Tibial nerve (tissue), 4 donors: ENCODE data around the gene ZNF385C. TPM values are rescaled to one million over a fixed set of nuclear protein-coding genes. Genes with fewer than 3 reads are reported as not detected.
A peak's percentile ranks its signal among the peaks of the same experiment; 100 is the strongest.

Source experiments
- DNase-seq, 2 donors: peaks; one replicate each; pipeline ENCODE4 v3.0.0-alpha.2; 2019; ENCODE audit warnings: low spot score in 2 of 2
- H3K27ac ChIP-seq, 4 donors: fragments of 200-600 bp; sonication (generic) in 3 of 4; one replicate each; pipeline ENCODE4 v1.5.1; 2017 to 2019; ENCODE audit warnings: mild to moderate bottlenecking in 1 of 4
- H3K27me3 ChIP-seq, 2 donors: fragments of 200-600 bp; sonication (generic) in 1 of 2; one replicate each; pipeline versions ENCODE4 v1.5.1 to v1.6.0; 2017 to 2019
- H3K36me3 ChIP-seq, 3 donors: fragments of 200-600 bp; sonication (generic); one replicate each; pipeline ENCODE4 v1.5.1; 2018 to 2019
- H3K4me1 ChIP-seq, 4 donors: fragments of 200-600 bp; sonication (generic) in 3 of 4; one replicate each; pipeline ENCODE4 v1.5.1; 2017 to 2019
- H3K4me3 ChIP-seq, 4 donors: fragments of 200-600 bp; sonication (generic) in 3 of 4; one replicate each; pipeline ENCODE4 v1.5.1; 2017 to 2019; ENCODE audit warnings: mild to moderate bottlenecking in 1 of 4, moderate library complexity in 1 of 4
- H3K9me3 ChIP-seq, 4 donors: fragments of 200-600 bp; sonication (generic) in 3 of 4; one replicate each; pipeline ENCODE4 v1.5.1; 2017 to 2019
- EP300 ChIP-seq, 2 donors: sonication (generic); formaldehyde crosslinking; IDR thresholded peaks; one replicate each; pipeline ENCODE4 v1.6.1; 2017; ENCODE audit warnings: antibody characterized with exemption in 2 of 2, mild to moderate bottlenecking in 1 of 2
- POLR2A ChIP-seq, 2 donors: fragments of 450-650 bp; IDR thresholded peaks; one replicate each; pipeline ENCODE4 v1.6.1; 2017; ENCODE audit warnings: antibody characterized with exemption in 2 of 2, mild to moderate bottlenecking in 2 of 2, moderate library complexity in 2 of 2
- WGBS, 2 donors: methylation state at CpG; one replicate each; pipeline ENCODE4 v1.1.5; 2018; 5-methylcytosine and 5-hydroxymethylcytosine counted together
- total RNA-seq, 4 donors: library from RNA; depleted of rRNA; stranded (reverse); fragments of >200 nt; gene quantifications; one replicate each; pipeline ENCODE4 v1.1.0, GENCODE V29; 2016
- TF ChIP-seq, protein P1 (sequence below), 5 experiments: fragments of 200-600 bp in 3 of 5; fragments of 450-650 bp in 2 of 5; sonication (generic) in 3 of 5; IDR thresholded peaks; one replicate each; pipeline ENCODE4 v1.5.1; 2016 to 2019; ENCODE audit warnings: antibody characterized with exemption in 5 of 5, mild to moderate bottlenecking in 3 of 5, moderate library complexity in 2 of 5

Gene ZNF385C
- total RNA-seq, 4 donors from 2014 or later = 0.20 to 1.5 TPM; not detected in 2

DNA sequence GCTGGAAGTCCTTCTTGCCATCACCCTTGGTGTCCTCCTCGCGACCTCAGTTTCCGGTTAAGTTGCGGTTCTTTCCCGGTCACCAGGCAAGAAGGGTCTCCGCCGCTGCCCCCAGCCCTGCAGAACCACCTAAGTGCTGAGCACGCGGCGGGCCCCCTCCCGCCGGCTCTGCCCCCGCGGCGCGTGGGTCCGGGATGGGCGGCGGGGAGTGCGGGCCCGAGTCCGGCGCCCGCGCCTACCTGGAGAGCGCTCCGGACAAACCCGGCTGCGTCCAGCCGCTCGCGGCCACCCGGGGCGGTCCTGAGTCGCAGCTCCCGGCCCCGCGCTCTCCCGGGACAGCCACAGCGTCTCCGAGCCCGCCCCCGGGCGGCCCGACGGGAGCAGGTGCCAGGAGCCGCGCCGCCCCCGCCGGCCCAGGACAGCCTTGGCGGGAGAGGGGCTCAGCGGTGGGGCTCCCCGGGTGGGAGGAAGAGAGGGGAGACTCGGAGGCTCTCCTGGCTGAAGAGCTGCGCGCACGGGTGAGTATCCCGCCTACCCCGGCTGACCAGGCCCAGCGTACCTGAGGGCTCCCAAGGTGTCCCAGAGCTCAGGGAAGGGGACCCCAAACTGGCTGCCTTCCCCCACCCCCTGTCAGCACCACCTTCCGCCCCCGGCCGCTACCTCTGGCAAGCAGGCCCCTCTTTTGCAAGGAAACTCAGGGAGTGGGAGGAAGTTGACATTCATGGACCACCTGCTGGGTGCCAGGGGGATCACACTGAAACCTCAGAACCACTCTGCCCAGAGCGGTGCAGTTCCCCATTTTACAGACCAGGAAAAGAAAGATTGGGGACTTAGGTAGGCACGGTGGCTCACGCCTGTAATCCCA lies 25.7 kb downstream of the ZNF385C start:
- Histone ChIP-seq H3K27ac (no peak overlapping the region), H3K36me3 (no peaks in the 10 kb centered on the region), H3K4me1 (peaks cover 0 to 13% (median 5%) of the 10 kb centered on the region in 4 donors), H3K4me3 (peak overlapping the region in 2 of 4 donors; percentile 13 to 43), H3K9me3 (no peaks in the 10 kb centered on the region), H3K27me3 (peaks cover 0 to 37% of the 10 kb centered on the region in 2 donors)
- 10 to 13% methylated on average over 28 to 44 of the region's 67 CpGs for WGBS, 2 donors
- TF ChIP-seq EP300 (IDR thresholded peaks at IDR 0.05) = no peak
- TF ChIP-seq, protein P1, sequence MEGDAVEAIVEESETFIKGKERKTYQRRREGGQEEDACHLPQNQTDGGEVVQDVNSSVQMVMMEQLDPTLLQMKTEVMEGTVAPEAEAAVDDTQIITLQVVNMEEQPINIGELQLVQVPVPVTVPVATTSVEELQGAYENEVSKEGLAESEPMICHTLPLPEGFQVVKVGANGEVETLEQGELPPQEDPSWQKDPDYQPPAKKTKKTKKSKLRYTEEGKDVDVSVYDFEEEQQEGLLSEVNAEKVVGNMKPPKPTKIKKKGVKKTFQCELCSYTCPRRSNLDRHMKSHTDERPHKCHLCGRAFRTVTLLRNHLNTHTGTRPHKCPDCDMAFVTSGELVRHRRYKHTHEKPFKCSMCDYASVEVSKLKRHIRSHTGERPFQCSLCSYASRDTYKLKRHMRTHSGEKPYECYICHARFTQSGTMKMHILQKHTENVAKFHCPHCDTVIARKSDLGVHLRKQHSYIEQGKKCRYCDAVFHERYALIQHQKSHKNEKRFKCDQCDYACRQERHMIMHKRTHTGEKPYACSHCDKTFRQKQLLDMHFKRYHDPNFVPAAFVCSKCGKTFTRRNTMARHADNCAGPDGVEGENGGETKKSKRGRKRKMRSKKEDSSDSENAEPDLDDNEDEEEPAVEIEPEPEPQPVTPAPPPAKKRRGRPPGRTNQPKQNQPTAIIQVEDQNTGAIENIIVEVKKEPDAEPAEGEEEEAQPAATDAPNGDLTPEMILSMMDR (IDR thresholded peaks at IDR 0.05) = peak in 1 of 5 experiments; percentile 20
- DNase-seq = no peak

- Histone ChIP-seq H3K27me3 (peaks cover 0 to 37% of the 10 kb centered on the region in 2 donors), H3K4me1 (peaks cover 0 to 13% (median 5%) of the 10 kb centered on the region in 4 donors), H3K4me3 (peak overlapping the region in 1 of 4 donors; percentile 43), H3K9me3 (no peaks in the 10 kb centered on the region), H3K27ac (no peak overlapping the region), H3K36me3 (no peaks in the 10 kb centered on the region)
- 15 to 23% methylated on average over 3 of the region's 3 CpGs for WGBS, 2 donors
- no peak for DNase-seq
- no peak for TF ChIP-seq POLR2A (IDR thresholded peaks at IDR 0.05)
- TF ChIP-seq, protein P1 (IDR thresholded peaks at IDR 0.05) = no peak
- TF ChIP-seq EP300 (IDR thresholded peaks at IDR 0.05) = no peak
Observed at GRCh38 chr17:42071810-42072209, 26.5 kb downstream of the ZNF385C start.

DNA sequence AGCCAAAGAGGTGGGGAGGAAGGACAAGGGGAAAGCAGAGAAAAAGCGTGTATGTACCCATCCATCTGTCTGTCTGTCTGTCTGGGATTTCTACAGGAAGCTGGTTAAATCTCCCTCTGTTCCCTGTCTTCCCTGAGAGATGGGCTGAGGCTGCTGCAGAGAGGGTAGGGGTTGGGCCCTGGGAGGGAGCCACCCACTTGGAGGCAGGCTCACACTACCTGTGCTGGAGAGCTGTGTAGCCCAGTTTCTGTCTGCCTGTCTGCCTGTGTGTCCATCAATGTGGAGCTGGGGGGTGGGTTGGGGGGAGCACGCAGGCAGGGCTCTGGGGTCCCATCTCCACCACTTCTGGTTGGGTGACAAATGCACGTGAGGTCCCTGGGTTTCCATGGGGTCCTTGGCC lies 29.3 kb downstream of the ZNF385C start:
- TF ChIP-seq, protein P1 (IDR thresholded peaks at IDR 0.05) = no peak
- TF ChIP-seq POLR2A (IDR thresholded peaks at IDR 0.05) = no peak
- TF ChIP-seq EP300 (IDR thresholded peaks at IDR 0.05) = no peak
- no peak overlapping the region for H3K27ac ChIP-seq
- no peak overlapping the region for H3K4me3 ChIP-seq
- H3K9me3 ChIP-seq = no peaks in the 10 kb centered on the region
- H3K36me3 ChIP-seq = no peaks in the 10 kb centered on the region
- H3K27me3 ChIP-seq = peaks cover 0 to 36% of the 10 kb centered on the region in 2 donors
- peaks cover 0 to 13% (median 5%) of the 10 kb centered on the region in 4 donors for H3K4me1 ChIP-seq
- no peak for DNase-seq
- WGBS, 2 donors = 80 to 89% methylated on average over 3 of the region's 3 CpGs

- no peak for TF ChIP-seq EP300 (IDR thresholded peaks at IDR 0.05)
- TF ChIP-seq, protein P1 (IDR thresholded peaks at IDR 0.05) = peak; percentile 86 to 95 (median 92)
- TF ChIP-seq POLR2A (IDR thresholded peaks at IDR 0.05) = no peak
- H3K9me3 ChIP-seq = no peaks in the 10 kb centered on the region
- WGBS, 2 donors = 36 to 52% methylated on average over 10 to 12 of the region's 12 CpGs
- no peaks in the 10 kb centered on the region for H3K36me3 ChIP-seq
- H3K27me3 ChIP-seq = peaks cover 0 to 23% of the 10 kb centered on the region in 2 donors
- no peak overlapping the region for H3K27ac ChIP-seq
- no peak overlapping the region for H3K4me3 ChIP-seq
- DNase-seq = peak; percentile 66 to 77
- peaks cover 0 to 10% (median 3%) of the 10 kb centered on the region in 4 donors for H3K4me1 ChIP-seq
Observed at GRCh38 chr17:42067371-42068091, 30.7 kb downstream of the ZNF385C start.

DNA sequence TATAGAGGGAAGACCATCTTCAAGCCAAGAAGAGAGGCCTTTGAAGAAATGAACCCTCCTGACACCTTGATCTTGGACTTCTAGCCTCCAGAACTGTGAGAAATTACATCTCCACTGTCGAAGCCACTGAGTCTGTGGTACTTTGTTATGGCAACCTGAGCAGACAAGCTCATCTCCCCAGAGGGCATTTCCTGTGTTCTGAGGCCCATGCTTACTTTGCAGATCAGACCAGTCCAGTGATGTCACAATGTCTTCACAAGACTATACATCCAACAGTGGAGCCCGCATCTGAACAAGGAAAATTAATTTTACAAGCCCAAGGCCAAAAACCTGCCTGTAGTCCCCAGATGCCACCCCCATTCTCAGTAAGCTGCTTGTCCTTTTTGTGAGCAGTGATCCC lies 33.1 kb downstream of the ZNF385C start:
- no peak for DNase-seq
- TF ChIP-seq, protein P1 (IDR thresholded peaks at IDR 0.05) = no peak
- TF ChIP-seq POLR2A (IDR thresholded peaks at IDR 0.05) (no peak), EP300 (IDR thresholded peaks at IDR 0.05) (no peak)
- no peaks in the 10 kb centered on the region for H3K9me3 ChIP-seq
- no peaks in the 10 kb centered on the region for H3K4me1 ChIP-seq
- no peaks in the 10 kb centered on the region for H3K36me3 ChIP-seq
- no peaks in the 10 kb centered on the region for H3K27me3 ChIP-seq
- H3K4me3 ChIP-seq = no peak overlapping the region
- 63 to 72% methylated on average over 2 of the region's 2 CpGs for WGBS, 2 donors
- no peak overlapping the region for H3K27ac ChIP-seq
